Right lobe of liver (tissue), 4 donors: ENCODE data around the gene ABCG5.

Source experiments
- CTCF ChIP-seq, 4 donors: fragments of 200-600 bp in 3 of 4; fragments of 450-650 bp in 1 of 4; IDR thresholded peaks; one replicate each; pipeline versions ENCODE4 v1.5.1 to v1.8.0; 2016 to 2022; ENCODE audit warnings: antibody characterized with exemption in 4 of 4, mild to moderate bottlenecking in 2 of 4
- POLR2A ChIP-seq: fragments of 450-650 bp; IDR thresholded peaks from one replicate; pipeline ENCODE4 v1.6.1; 2017; ENCODE audit warnings: antibody characterized with exemption, mild to moderate bottlenecking
- donor health status: DM: no; HTN: no; CAD: no.
- donor health status: DM: no; HTN: no; CAD: no.
- donor health status: DM: no; HTN: yes; CAD: no.

GRCh38 chr2:43851011-43851980 lies 12.7 kb upstream of the ABCG5 start:
- TF ChIP-seq POLR2A = no peak
- no peak for TF ChIP-seq CTCF (IDR thresholded peaks at IDR 0.05)
